Caco-2 (cell line): Measurements from ENCODE around the gene IGSF3. TPM values are rescaled to one million over a fixed set of nuclear protein-coding genes. Genes with fewer than 3 reads are reported as not detected.

Experiments used
- BruUV-seq: library from RNA; stranded (reverse); fragments of 400-500 nt; replicated peaks from 2 replicates; lab custom pipeline; 2021; lab: Mats Ljungman, UMichigan
- CTCF ChIA-PET: fragments of 300-600 bp; sonication (Branson Sonifier 250); formaldehyde crosslinking; loops from one replicate; lab custom pipeline; 2022; ENCODE audit warnings: antibody characterized with exemption; lab: Charles Lee
- POLR2A ChIA-PET: fragments of 300-600 bp; sonication (Branson Sonifier 250); formaldehyde crosslinking; loops from one replicate; lab custom pipeline; 2022; ENCODE audit warnings: antibody characterized with exemption; lab: Charles Lee
- DNase-seq, 2 experiments: peaks; one replicate each; pipeline versions ENCODE4 v3.0.0 to v3.0.0-alpha.2; 2020 to 2022
- H3K27me3 ChIP-seq: replicated peaks from 2 replicates; pipeline ENCODE4 v1.6.0; 2011; ENCODE audit warnings: low read length; ENCODE audit not compliant: control insufficient read depth, insufficient read depth
- H3K36me3 ChIP-seq: 2 replicates; pipeline ENCODE4 v1.5.1; 2011; ENCODE audit warnings: low read length; ENCODE audit not compliant: control insufficient read depth, insufficient read depth
- H3K4me1 ChIP-seq: fragments of 250-450 bp; sonication (Bioruptor Pico); 2 replicates; pipeline ENCODE4 v1.5.1; 2020; ENCODE audit warnings: mild to moderate bottlenecking
- H3K4me3 ChIP-seq: 2 replicates; pipeline ENCODE4 v1.5.1; 2011; ENCODE audit warnings: low read depth, mild to moderate bottlenecking, control low read depth, low read length
- H3K9me3 ChIP-seq: fragments of 250-450 bp; sonication (Bioruptor Pico); 2 replicates; pipeline ENCODE4 v1.5.1; 2020; ENCODE audit warnings: mild to moderate bottlenecking, moderate library complexity
- H3K27ac Mint-ChIP-seq: one replicate; pipeline ENCODE4 v1.8.0; 2022; ENCODE audit warnings: mixed read lengths; ENCODE audit not compliant: unreplicated experiment
- H3K27me3 Mint-ChIP-seq: one replicate; pipeline ENCODE4 v1.8.0; 2022; ENCODE audit warnings: mixed read lengths; ENCODE audit not compliant: insufficient read depth, unreplicated experiment
- H3K36me3 Mint-ChIP-seq: one replicate; pipeline ENCODE4 v1.8.0; 2022; ENCODE audit warnings: mild to moderate bottlenecking, mixed read lengths; ENCODE audit not compliant: insufficient read depth, unreplicated experiment
- H3K4me1 Mint-ChIP-seq: one replicate; pipeline ENCODE4 v1.8.0; 2022; ENCODE audit warnings: low read depth, mixed read lengths; ENCODE audit not compliant: unreplicated experiment
- H3K4me3 Mint-ChIP-seq: one replicate; pipeline ENCODE4 v1.8.0; 2022; ENCODE audit warnings: mild to moderate bottlenecking, moderate library complexity, mixed read lengths; ENCODE audit not compliant: unreplicated experiment
- H3K9me3 Mint-ChIP-seq: one replicate; pipeline ENCODE4 v1.8.0; 2022; ENCODE audit warnings: mixed read lengths; ENCODE audit not compliant: unreplicated experiment
- CTCF ChIP-seq, 2 experiments: fragments of 200-600 bp in 1 of 2; IDR thresholded peaks; 1 replicate in 1 of 2; 2 replicates in 1 of 2; pipeline versions ENCODE4 v1.5.1 to v1.8.0; 2011 to 2022; ENCODE audit warnings: antibody characterized with exemption in 1 of 2, control low read depth in 1 of 2, inconsistent platforms in 1 of 2, low read depth in 1 of 2, low read length in 1 of 2, mild to moderate bottlenecking in 1 of 2, moderate library complexity in 1 of 2; ENCODE audit not compliant: insufficient read depth in 1 of 2, severe bottlenecking in 1 of 2, unreplicated experiment in 1 of 2
- intact Hi-C: fragments of 100-400 bp; cut with micrococcal nuclease; formaldehyde crosslinking; loops from one replicate; pipeline ENCODE4 v1.10.0; 2022; ENCODE audit not compliant: unreplicated experiment
- total RNA-seq: library from RNA; stranded (reverse); gene quantifications from 2 replicates; pipeline ENCODE4 v1.2.3, GENCODE V29; 2022

The IGSF3 gene
- total RNA-seq, 1 experiment from 2014 or later = 24.0 TPM

GRCh38 chr1:116578581-116578980 lies 89.0 kb downstream of the IGSF3 start:
- TF ChIP-seq CTCF (IDR thresholded peaks at IDR 0.05; ENCODE audit: insufficient read depth in 1 of 2, low read depth in 1 of 2, low read length in 1 of 2, severe bottlenecking in 1 of 2, unreplicated experiment in 1 of 2) = no peak
- Mint-ChIP-seq H3K4me1 (no peaks in the 10 kb centered on the region), H3K27ac (no peak overlapping the region), H3K27me3 (no peaks in the 10 kb centered on the region), H3K9me3 (no peaks in the 10 kb centered on the region), H3K36me3 (peaks cover 6% of the 10 kb centered on the region), H3K4me3 (no peak overlapping the region)
- DNase-seq = no peak
- Histone ChIP-seq H3K27me3 (no peaks in the 10 kb centered on the region), H3K4me3 (no peak overlapping the region), H3K4me1 (no peaks in the 10 kb centered on the region), H3K9me3 (no peaks in the 10 kb centered on the region), H3K36me3 (no peaks in the 10 kb centered on the region)
- intact Hi-C loops = no loop called here
- ChIA-PET POLR2A (no interaction called here), CTCF (no interaction called here)
- BruUV-seq = no TSS peak

GRCh38 chr1:116577759-116578314 lies 89.7 kb downstream of the IGSF3 start:
- intact Hi-C loops = no loop called here

GRCh38 chr1:116574581-116575291 lies 92.8 kb downstream of the IGSF3 start:
- H3K27me3 Mint-ChIP-seq = no peaks in the 10 kb centered on the region
- peak; percentile 42 to 55 for DNase-seq
- Histone ChIP-seq H3K9me3 (no peaks in the 10 kb centered on the region), H3K4me1 (peaks cover 11% of the 10 kb centered on the region; the same call in 1 of the 2 replicates), H3K4me3 (no peak overlapping the region), H3K36me3 (no peaks in the 10 kb centered on the region), H3K27me3 (no peaks in the 10 kb centered on the region)
- peak; percentile 52 for TF ChIP-seq CTCF (IDR thresholded peaks at IDR 0.05; ENCODE audit: insufficient read depth in 1 of 2, low read depth in 1 of 2, low read length in 1 of 2, severe bottlenecking in 1 of 2, unreplicated experiment in 1 of 2)
- BruUV-seq = no TSS peak
- ChIA-PET CTCF (interaction anchor here (0.6 to 1.4 kb wide), 7 partner anchors 21 to 485 kb away, joined by 3 to 19 read pairs (median 3); partner anchors contain the start of gene TTF2), POLR2A (no interaction called here)
- intact Hi-C loops = loop anchor here (1.0 to 5.0 kb wide), 5 partner anchors 22 to 242 kb away; no protein-coding TSS in a partner anchor
- H3K4me3 Mint-ChIP-seq = no peak overlapping the region
- H3K9me3 Mint-ChIP-seq = no peaks in the 10 kb centered on the region
- no peak overlapping the region for H3K27ac Mint-ChIP-seq
- H3K36me3 Mint-ChIP-seq = peaks cover 13% of the 10 kb centered on the region
- peaks cover 7% of the 10 kb centered on the region for H3K4me1 Mint-ChIP-seq

More at GRCh38 chr1:116577759-116578314, 89.7 kb downstream of the IGSF3 start:
- Mint-ChIP-seq H3K9me3 (no peaks in the 10 kb centered on the region), H3K27me3 (no peaks in the 10 kb centered on the region), H3K4me3 (no peak overlapping the region), H3K4me1 (no peaks in the 10 kb centered on the region), H3K36me3 (peaks cover 6% of the 10 kb centered on the region), H3K27ac (no peak overlapping the region)
- Histone ChIP-seq H3K36me3 (no peaks in the 10 kb centered on the region), H3K27me3 (no peaks in the 10 kb centered on the region), H3K9me3 (no peaks in the 10 kb centered on the region), H3K4me3 (no peak overlapping the region), H3K4me1 (no peaks in the 10 kb centered on the region)
- no peak for TF ChIP-seq CTCF (IDR thresholded peaks at IDR 0.05; ENCODE audit: insufficient read depth in 1 of 2, low read depth in 1 of 2, low read length in 1 of 2, severe bottlenecking in 1 of 2, unreplicated experiment in 1 of 2)
- no peak for DNase-seq
- POLR2A ChIA-PET = no interaction called here
- CTCF ChIA-PET = no interaction called here
- BruUV-seq = no TSS peak
